Stimulated activated CD4-positive, alpha-beta T cell treated with anti-CD3 and anti-CD28 coated beads, TNF-alpha, amount 100 ng/mL, for 48 hours (primary cell): ENCODE measurements around the gene C2orf92.
"Not testable (repeated sequence)": the region's sequence is repeated elsewhere in the genome, so short reads cannot be mapped to it uniquely, and the experiment has no call there.

Experiments
- DNase-seq, 3 donors: peaks; one replicate each; pipeline ENCODE4 v3.0.0-alpha.2; 2020; ENCODE audit warnings: low read depth in 3 of 3

Gene C2orf92

DNA sequence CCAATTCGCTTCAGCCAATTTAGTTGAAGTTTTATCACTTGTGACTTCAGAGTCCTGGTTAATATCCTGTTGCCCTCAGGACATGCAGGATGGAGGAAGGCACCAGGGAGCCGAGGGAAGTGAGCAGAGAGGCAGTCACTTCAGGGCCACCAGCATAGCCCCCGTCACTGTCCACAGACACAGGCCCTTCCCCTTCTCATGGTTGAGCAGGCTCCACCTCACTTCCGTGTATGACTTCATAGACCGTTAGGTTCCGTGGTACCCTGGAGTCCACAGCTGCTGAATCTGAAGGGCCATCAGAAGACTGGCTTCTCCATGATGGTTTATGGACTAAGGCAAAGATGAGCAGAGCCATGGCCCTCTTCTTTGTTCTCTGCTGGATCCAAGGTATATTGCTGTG is at the start of gene C2orf92:
Gene C2orf92 (plus strand): TSS at position 266 of the 400 bp plus-strand sequence. CDS start 76 bp downstream, at position 342.
- no peak for DNase-seq

- not testable (repeated sequence) for DNase-seq
Observed at GRCh38 chr2:97620492-97620891, 49.0 kb upstream of the C2orf92 start.

DNA sequence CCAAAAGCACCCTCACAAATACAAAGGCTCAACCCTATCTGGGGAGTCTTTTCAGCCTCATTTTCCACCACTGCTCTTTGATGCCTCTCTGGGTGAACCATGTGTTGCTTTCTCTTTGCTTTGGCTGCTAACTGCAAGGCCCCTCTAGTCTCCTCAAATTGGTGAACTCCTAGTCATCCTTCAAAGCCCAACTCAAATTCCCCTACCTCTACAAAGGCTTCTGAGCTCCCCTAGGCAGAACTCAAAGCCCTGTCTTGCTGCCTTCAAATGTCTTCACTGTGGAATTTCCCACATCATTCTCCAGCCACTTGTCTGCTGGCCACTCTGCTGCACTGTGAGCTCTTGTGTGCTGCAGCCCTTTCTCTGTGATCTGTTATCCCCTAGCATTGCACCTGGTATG is 46.5 kb upstream of the C2orf92 start:
- not testable (repeated sequence) for DNase-seq

- DNase-seq, result not testable (repeated sequence)
Observed at GRCh38 chr2:97625354-97626048, 44.0 kb upstream of the C2orf92 start.

DNA sequence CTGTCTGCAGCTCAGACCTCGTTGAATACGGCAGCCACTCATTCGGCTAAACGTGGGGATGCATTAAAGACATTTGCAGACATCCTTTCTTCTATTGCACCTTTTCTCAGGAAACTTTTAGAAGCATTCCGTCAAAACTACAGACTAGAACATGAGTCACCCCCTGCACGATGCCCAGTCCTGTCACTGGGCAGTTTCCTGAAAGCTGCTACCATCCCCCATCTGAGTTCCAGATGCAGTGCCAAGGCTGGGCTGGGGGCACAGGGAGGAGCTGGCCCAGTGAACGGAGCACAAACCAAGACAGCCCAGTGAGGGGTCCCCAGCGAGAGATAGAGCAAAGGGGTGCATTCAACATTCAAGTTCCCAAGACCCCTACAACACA is 43.5 kb upstream of the C2orf92 start:
- DNase-seq, result not testable (repeated sequence)

GRCh38 chr2:97644023-97644717 is 25.3 kb upstream of the C2orf92 start:
- no peak for DNase-seq

GRCh38 chr2:97645112-97645694 is 24.3 kb upstream of the C2orf92 start:
- no peak for DNase-seq

DNA sequence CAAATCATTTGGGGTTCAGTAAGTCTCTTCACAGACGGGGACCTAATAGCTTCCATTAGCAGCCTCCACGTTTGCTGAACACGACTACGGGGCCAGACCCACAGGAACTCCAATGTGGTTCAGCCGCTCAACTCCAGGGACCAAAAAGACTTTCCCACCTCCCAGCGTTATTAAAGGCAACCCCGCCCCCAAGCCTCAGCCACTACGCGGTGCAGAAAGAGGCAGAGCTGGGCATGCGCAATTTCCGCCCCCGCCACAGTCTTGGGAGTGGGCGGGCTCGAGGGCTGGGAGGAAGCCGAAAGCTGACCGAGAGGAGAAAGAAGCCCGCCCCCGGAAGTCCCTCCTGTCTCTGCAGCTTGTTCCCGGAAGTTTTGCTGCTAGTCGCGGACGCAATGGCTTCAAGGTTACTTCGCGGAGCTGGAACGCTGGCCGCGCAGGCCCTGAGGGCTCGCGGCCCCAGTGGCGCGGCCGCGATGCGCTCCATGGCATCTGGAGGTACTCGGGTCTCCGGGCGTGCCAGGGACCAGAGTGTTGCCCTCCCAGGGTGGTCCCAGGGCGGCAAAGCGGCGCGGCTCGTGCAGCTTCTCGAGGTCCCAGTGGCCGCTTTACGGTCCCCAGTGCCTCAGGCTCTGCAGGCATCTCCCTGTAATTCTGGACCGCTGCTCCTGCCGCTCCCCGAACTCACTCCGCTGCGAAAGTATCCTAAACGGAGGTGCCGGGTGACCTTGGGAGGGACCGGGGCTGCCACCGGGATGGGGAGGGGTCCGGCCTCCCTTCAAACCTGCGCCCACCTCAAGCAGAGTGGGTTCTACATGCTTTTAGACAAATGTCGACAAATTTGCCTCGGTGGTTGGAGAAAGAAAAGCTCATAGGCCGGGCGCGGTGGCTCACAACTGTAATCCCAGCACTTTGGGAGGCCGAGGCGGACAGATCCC is 23.6 kb upstream of the C2orf92 start, which contains the start of gene COX5B:
Gene COX5B (plus strand): TSS at position 368 of the 935 bp plus-strand sequence. CDS start 25 bp downstream, at position 393.
- peak; percentile 98 to 99 (median 98) for DNase-seq

DNA sequence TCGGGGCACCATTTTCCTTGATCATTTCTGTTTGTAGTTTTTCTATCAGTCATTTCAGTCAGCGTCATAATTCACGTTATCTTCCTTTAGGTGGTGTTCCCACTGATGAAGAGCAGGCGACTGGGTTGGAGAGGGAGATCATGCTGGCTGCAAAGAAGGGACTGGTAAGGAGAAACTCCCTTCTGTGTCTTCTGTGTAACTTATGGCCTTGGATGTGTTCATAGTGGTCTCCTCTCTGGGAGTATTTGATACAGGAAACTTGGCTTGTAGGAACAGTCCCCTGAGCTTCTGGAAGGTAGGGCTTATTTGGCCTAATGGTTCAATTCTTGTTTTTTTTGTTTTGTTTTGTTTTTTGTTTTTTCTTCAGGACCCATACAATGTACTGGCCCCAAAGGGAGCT is 22.5 kb upstream of the C2orf92 start:
- DNase-seq, result no peak

DNA sequence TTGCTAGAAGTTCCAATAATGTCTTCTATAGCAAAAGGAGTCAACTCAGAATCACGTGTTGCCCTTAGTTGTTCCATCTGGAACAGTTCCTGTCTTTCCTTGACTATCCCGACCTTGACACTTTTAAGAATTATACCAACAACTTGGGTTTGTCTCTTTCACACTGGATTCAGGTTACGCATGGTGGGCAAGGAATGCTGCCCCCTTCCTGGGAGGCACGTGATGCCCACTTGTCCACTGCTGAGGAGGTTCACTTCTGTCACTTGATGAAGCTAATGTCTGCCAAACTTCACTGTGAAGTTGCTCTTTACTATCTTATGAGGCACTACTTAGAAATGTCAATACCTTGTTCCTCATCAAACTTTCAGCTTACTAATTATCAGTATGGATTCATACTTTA is 18.4 kb upstream of the C2orf92 start:
- no peak for DNase-seq

DNA sequence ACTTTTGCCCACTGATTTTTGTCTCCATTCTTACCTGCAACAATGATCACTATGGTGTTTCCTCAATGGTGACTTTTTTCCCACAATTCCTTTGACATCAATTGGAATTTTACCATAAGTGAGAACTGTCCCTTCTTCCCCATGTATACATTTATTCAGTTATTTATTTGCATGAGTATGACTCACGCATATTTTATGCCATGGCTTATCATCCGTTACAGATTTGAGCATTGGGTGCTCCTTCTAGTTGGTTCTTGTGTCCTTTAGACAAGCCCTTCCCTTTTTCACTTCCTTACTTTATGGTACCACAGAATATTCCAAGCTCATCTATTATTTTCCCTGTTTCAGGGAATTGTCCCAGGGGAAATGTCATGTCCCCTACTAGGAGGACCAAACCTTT is 16.0 kb upstream of the C2orf92 start:
- DNase-seq, result no peak

DNA sequence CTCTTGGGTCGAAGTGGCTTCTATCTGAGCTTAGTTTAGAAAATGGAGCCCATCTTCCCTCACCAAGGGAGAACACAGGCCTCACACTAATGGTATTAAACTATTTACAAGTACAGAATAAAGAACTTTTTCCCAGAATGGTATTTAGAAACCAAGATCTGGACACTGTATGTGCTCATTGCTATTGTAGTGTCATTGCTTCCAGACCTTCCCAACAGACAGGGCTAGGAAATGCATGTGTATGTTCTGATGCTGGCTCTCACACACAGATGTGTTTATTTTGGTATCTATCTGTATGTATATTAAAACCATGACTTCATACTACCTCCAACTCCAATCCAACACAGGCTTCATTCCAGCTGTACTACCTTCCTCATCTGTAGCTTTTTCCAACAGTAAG is 15.6 kb upstream of the C2orf92 start:
- no peak for DNase-seq

- no peak for DNase-seq
Observed at GRCh38 chr2:97654309-97654708, 15.2 kb upstream of the C2orf92 start.

DNA sequence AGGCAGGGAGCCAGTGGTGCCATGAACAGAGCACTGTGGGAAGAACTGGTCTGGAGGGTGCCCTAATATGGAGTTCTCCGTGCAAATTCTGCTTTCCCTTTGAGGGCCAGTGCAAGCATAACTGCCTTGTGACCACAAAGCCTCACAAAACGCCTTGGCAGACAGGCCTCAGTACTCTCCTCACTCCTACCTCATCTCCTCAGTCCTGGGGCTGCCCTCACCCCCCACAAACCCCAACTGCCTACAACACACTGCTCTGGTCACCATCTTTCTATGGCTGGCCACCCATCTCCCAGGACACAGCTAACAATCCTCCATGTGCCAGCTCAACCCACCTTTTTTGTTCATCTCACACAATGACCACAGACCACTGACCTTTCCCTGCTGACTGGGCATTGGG is 14.7 kb upstream of the C2orf92 start:
- DNase-seq, result no peak

DNA sequence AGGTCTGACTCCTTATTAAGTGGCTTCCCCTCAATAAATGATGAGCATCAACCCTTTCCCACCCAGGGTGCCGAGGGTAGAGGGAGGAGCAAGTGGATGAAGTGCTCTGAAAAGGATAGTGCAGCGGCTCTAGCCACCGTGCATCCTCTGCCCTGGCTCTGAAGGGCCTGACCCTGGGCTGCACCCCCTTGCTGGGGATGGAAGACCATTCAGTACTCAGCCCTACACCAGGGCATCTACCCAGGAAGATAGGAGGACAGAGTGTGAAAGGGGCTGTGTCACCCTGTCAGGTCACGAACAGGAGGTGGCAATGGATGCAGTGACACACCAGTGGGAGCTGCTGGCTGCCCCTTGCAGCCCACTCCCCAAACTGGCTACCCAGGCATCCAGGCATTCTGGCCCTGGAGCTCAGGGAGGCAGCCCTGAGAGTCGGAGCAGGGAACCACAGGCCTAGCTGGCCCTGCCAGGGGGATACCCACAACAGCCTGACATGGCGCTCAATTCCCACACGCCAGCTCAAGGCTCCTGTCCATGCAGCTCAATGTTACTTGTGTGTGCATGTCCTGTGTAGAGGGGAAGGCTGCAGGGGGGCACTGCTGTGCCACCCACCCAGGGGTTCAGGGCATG is 13.3 kb upstream of the C2orf92 start:
- no peak for DNase-seq

DNA sequence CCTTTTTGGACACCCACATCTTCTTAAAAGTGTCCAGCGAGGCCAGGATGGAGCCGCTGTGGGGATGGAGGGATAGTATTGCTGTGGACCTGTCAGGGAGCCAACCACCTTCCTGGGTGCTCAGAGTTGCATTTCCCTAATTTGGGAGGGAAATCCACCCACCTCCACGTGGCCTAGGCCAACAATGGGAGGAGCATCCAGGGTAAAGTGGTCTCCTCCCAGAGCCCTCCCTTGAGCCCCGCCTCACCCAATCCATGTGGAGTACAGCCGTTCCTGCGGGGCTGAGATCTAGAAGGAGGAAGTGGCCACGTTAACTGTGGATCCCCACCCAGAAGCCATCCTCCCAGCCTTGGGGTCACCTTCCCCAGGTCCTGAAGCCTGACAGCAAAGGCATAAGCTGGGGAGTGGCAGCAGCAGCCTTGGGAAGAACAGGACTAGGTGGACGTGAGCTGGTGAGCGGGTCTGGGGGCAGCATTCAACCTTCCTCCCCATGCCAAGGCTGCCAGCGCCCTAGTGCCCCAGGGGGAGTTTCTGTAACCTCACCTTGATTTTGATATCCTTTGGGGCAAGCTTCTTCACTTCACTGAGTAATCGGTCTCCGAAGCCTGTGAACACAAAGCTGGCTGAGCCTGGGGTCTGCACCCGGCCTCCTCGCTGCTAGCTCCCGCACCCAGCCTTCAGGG is 12.5 kb upstream of the C2orf92 start:
- DNase-seq, result no peak

GRCh38 chr2:97657986-97658690 is 11.4 kb upstream of the C2orf92 start:
- no peak for DNase-seq

DNA sequence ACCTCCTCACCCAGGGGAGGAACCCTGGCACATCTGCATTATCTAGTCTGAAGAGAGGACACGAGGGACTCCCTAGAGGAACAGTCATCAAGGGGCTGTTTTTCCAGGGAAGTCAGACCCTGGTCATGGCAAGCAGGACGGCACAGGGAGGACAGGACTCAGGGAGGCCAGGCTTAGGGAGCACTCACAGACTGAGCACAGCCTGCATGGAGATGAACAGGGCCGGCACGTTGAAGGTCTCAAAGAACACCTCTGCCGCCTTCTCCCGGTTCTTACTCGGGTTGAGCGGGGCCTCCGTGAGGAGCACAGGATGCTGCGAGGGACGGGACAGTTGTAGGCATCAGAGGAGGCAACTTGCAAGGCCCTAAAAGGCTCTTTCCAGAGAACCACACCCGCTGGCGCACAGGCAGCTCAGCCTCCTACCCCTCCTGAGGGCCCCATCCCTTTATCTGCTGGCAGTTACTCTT is 10.8 kb upstream of the C2orf92 start:
- no peak for DNase-seq

- DNase-seq, result no peak
Observed at GRCh38 chr2:97659256-97660043, 10.1 kb upstream of the C2orf92 start.
